HEK293T (cell line): ENCODE results near the gene PRORP.

Experiments used
- BHLHE40 ChIP-seq: fragments of 450-650 bp; IDR thresholded peaks from 2 replicates; pipeline ENCODE4 v1.6.1; 2016; ENCODE audit warnings: mild to moderate bottlenecking, moderate library complexity, borderline replicate concordance
- PKNOX1 ChIP-seq: fragments of 450-650 bp; IDR thresholded peaks from 2 replicates; pipeline ENCODE4 v1.6.1; 2016

DNA sequence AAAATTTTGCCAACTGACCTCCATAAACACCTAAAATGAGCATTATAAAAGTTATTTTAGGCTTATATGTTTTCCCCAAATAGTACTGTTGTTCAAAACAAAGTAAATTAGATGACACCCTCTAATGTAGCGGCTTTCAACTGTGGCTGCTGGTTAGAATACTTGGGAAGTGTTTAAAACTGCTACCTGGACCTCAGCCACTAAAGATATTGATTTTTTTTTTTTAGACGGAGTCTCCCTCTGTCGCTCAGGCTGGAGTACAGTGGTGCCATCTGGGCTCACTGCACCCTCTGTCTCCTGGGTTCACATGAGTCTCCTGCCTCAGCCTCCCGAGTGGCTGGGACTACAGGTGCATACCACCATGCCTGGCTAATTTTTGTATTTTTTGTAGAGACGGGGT lies 16.2 kb downstream of the PRORP start:
- TF ChIP-seq PKNOX1 (no peak), BHLHE40 (no peak)
